Keratinocyte (primary cell): ENCODE measurements around the gene ELAPOR1. TPM values are rescaled to one million over a fixed set of nuclear protein-coding genes. Genes with fewer than 3 reads are reported as not detected.

ENCODE experiments used
- DNase-seq: peaks from one replicate; pipeline ENCODE4 v3.0.0-alpha.2; 2011; ENCODE audit warnings: low read depth, missing footprints, low spot score
- FAIRE-seq: peaks from 2 replicates; lab custom pipeline; 2011; peaks lifted over from hg19 to GRCh38; lab: Jason Lieb, UNC
- H2AFZ ChIP-seq: 2 replicates; pipeline ENCODE4 v1.6.0; 2012; ENCODE audit warnings: low read length, control low read depth, inconsistent platforms; ENCODE audit not compliant: control insufficient read depth
- H3K27ac ChIP-seq: 2 replicates; pipeline ENCODE4 v1.5.1; 2011; ENCODE audit warnings: low read length; ENCODE audit not compliant: control insufficient read depth, insufficient read depth
- H3K27me3 ChIP-seq: 3 replicates; pipeline ENCODE4 v1.6.0; 2011; ENCODE audit warnings: low read length; ENCODE audit not compliant: control insufficient read depth, insufficient read depth; ENCODE audit errors: extremely low read depth
- H3K36me3 ChIP-seq, 2 experiments: 2 replicates in 1 of 2; 3 replicates in 1 of 2; pipeline ENCODE4 v1.5.1; 2011; ENCODE audit warnings: low read length in 2 of 2, mild to moderate bottlenecking in 1 of 2; ENCODE audit not compliant: control insufficient read depth in 2 of 2, insufficient read depth in 2 of 2; ENCODE audit errors: extremely low read depth in 1 of 2
- H3K4me1 ChIP-seq: 3 replicates; pipeline ENCODE4 v1.5.1; 2011; ENCODE audit warnings: low read length; ENCODE audit not compliant: control insufficient read depth, insufficient read depth; ENCODE audit errors: extremely low read depth
- H3K4me2 ChIP-seq: 3 replicates; pipeline ENCODE4 v1.6.0; 2011; ENCODE audit warnings: low read depth, low read length; ENCODE audit not compliant: control insufficient read depth, insufficient read depth; ENCODE audit errors: extremely low read depth
- H3K4me3 ChIP-seq, 3 experiments: fragments of 200-600 bp in 1 of 3; sonication (generic) in 1 of 3; 2 replicates in 2 of 3; 3 replicates in 1 of 3; pipeline ENCODE4 v1.5.1; 2011 to 2016; ENCODE audit warnings: low read length in 3 of 3, mild to moderate bottlenecking in 3 of 3, control low read depth in 2 of 3, inconsistent platforms in 1 of 3, low read depth in 1 of 3, mixed read lengths in 1 of 3, mixed run types in 1 of 3, moderate library complexity in 1 of 3; ENCODE audit not compliant: control insufficient read depth in 2 of 3, insufficient read depth in 2 of 3; ENCODE audit errors: extremely low read depth in 1 of 3
- H3K79me2 ChIP-seq: 2 replicates; pipeline ENCODE4 v1.6.0; 2012; ENCODE audit warnings: low read length; ENCODE audit not compliant: control insufficient read depth, insufficient read depth
- H3K9ac ChIP-seq: 3 replicates; pipeline ENCODE4 v1.6.0; 2011; ENCODE audit warnings: low read length; ENCODE audit not compliant: control insufficient read depth, insufficient read depth; ENCODE audit errors: extremely low read depth
- H3K9me1 ChIP-seq: 3 replicates; pipeline ENCODE4 v1.6.0; 2011; ENCODE audit warnings: low read length; ENCODE audit not compliant: control insufficient read depth, insufficient read depth; ENCODE audit errors: extremely low read depth
- H3K9me3 ChIP-seq: 2 replicates; pipeline ENCODE4 v1.5.1; 2012; ENCODE audit warnings: low read depth, low read length; ENCODE audit not compliant: control insufficient read depth
- H4K20me1 ChIP-seq: 3 replicates; pipeline ENCODE4 v1.6.0; 2011; ENCODE audit warnings: low read length; ENCODE audit not compliant: control insufficient read depth, insufficient read depth; ENCODE audit errors: extremely low read depth
- EZH2 ChIP-seq: IDR thresholded peaks from one replicate; pipeline ENCODE4 v1.6.1; 2012; ENCODE audit warnings: inconsistent platforms, mild to moderate bottlenecking, low read length, moderate library complexity
- dilution Hi-C: fragments of 300-500 bp; cut with MboI; formaldehyde crosslinking; loops from one replicate; pipeline ENCODE4 v1.7.0; 2020; ENCODE audit warnings: low sequenced_read_pairs; ENCODE audit not compliant: extremely low pct_ligation_motif_present
- polyA plus RNA-seq, 5 experiments: library from polyadenylated mRNA; depleted of rRNA in 3 of 5; stranded (reverse) in 3 of 5; stranded (forward) in 1 of 5; unstranded in 1 of 5; fragments of >200 nt; gene quantifications; 1 replicate in 1 of 5; 2 replicates in 3 of 5; 3 replicates in 1 of 5; pipeline versions ENCODE4 v1.2.1 to v1.2.3, GENCODE V29; 2011 to 2012; ENCODE audit warnings: missing spikeins in 2 of 5, low read depth in 1 of 5, low replicate concordance in 1 of 5
- TF ChIP-seq, protein P1 (sequence below), 3 experiments: IDR thresholded peaks in 1 of 3; conservative IDR thresholded peaks in 1 of 3; optimal IDR thresholded peaks in 1 of 3; 2 replicates in 2 of 3; 3 replicates in 1 of 3; pipeline versions ENCODE3 to v1.5.1; 2011; ENCODE audit warnings: low read length in 3 of 3, mild to moderate bottlenecking in 3 of 3, moderate library complexity in 2 of 3, control low read depth in 1 of 3, inconsistent platforms in 1 of 3; ENCODE audit not compliant: insufficient read depth in 2 of 3; ENCODE audit errors: extremely low read depth in 1 of 3

The ELAPOR1 gene
- polyA plus RNA-seq, 1 donor (not counting 4 experiments of a cell fraction or from before 2014, with no cell fraction given), result 0.24 TPM

DNA sequence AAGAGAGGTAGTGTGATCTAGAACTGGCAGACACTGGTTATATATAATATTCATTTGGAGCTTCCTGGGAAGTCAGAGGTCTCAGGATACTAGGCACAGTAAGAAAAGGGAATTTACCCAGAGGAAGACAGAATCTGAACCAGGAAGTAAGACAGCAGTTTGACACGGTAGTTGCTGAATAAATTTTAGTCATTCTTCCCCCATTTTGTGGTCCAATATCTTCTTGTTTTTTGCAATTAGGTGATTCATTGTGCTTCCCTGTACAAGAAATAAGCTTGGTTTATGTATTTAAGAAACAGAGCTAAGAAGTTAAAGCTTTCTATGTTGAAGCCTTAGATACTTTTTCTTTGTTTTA lies 22.1 kb upstream of the ELAPOR1 start:
- peaks cover 19% of the 10 kb centered on the region for H3K4me1 ChIP-seq
- FAIRE-seq, result no peak

DNA sequence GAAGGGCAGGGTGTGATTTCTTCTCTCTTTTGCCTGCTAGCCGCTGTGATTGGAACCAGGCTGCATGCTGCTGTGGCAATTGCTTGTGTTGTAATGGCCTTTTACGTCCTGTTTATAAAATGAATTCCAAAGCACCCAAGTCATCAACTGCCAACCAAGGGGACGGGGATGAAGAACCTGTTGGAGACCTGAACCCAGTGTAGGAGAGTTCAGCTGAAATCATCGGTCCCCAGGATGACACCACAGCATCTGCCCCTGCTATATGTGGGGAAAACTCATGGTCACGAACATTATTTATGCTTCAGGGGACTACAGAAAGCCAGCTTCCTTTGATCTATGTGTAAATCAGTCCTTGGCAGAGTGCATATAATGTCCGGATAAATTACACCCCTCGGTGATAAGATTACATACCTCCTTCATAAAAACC lies 19.5 kb upstream of the ELAPOR1 start:
- dilution Hi-C loops, result no loop called here
- Histone ChIP-seq H3K36me3 (peaks cover 7 to 8% of the 10 kb centered on the region in 2 experiments), H3K27me3 (no peaks in the 10 kb centered on the region), H3K27ac (no peak overlapping the region), H3K9me3 (no peaks in the 10 kb centered on the region), H2AFZ (no peak overlapping the region), H3K9ac (no peak overlapping the region), H4K20me1 (no peaks in the 10 kb centered on the region), H3K4me1 (peaks cover 19% of the 10 kb centered on the region), H3K79me2 (peaks cover 23% of the 10 kb centered on the region), H3K4me2 (no peak overlapping the region), H3K4me3 (no peak overlapping the region), H3K9me1 (no peaks in the 10 kb centered on the region)
- FAIRE-seq (no peak), DNase-seq (no peak)
- TF ChIP-seq, protein P1, sequence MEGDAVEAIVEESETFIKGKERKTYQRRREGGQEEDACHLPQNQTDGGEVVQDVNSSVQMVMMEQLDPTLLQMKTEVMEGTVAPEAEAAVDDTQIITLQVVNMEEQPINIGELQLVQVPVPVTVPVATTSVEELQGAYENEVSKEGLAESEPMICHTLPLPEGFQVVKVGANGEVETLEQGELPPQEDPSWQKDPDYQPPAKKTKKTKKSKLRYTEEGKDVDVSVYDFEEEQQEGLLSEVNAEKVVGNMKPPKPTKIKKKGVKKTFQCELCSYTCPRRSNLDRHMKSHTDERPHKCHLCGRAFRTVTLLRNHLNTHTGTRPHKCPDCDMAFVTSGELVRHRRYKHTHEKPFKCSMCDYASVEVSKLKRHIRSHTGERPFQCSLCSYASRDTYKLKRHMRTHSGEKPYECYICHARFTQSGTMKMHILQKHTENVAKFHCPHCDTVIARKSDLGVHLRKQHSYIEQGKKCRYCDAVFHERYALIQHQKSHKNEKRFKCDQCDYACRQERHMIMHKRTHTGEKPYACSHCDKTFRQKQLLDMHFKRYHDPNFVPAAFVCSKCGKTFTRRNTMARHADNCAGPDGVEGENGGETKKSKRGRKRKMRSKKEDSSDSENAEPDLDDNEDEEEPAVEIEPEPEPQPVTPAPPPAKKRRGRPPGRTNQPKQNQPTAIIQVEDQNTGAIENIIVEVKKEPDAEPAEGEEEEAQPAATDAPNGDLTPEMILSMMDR (optimal IDR thresholded peaks at IDR 0.05 in 1 of 3, IDR thresholded peaks at IDR 0.05 in 1 of 3, conservative IDR thresholded peaks at IDR 0.05 in 1 of 3; ENCODE audit: extremely low read depth in 1 of 3, insufficient read depth in 2 of 3, low read length in 3 of 3), result no peak
- no peak for TF ChIP-seq EZH2

More for the DNA sequence above, 22.1 kb upstream of the ELAPOR1 start:
- no peaks in the 10 kb centered on the region for H3K9me1 ChIP-seq
- H3K9me3 ChIP-seq, result no peaks in the 10 kb centered on the region
- peak overlapping the region; percentile 60 to 84 (median 66) for H3K4me3 ChIP-seq
- TF ChIP-seq EZH2, result no peak
- TF ChIP-seq, protein P1 (optimal IDR thresholded peaks at IDR 0.05 in 1 of 3, IDR thresholded peaks at IDR 0.05 in 1 of 3, conservative IDR thresholded peaks at IDR 0.05 in 1 of 3; ENCODE audit: extremely low read depth in 1 of 3, insufficient read depth in 2 of 3, low read length in 3 of 3), result no peak
- dilution Hi-C loops, result no loop called here
- peak overlapping the region; percentile 88 for H3K27ac ChIP-seq
- no peaks in the 10 kb centered on the region for H3K27me3 ChIP-seq
- H3K9ac ChIP-seq, result peak overlapping the region; percentile 87
- no peak for DNase-seq
- peaks cover 7 to 8% of the 10 kb centered on the region in 2 experiments for H3K36me3 ChIP-seq
- H3K4me2 ChIP-seq, result peak overlapping the region; percentile 93
- H4K20me1 ChIP-seq, result no peaks in the 10 kb centered on the region
- H2AFZ ChIP-seq, result no peak overlapping the region
- peaks cover 23% of the 10 kb centered on the region for H3K79me2 ChIP-seq
